Stimulated activated CD8-positive, alpha-beta memory T cell treated with anti-CD3 and anti-CD28 coated beads, Interleukin-7, amount 100 ng/mL, for 48 hours (primary cell): ENCODE results near the gene ASTL.
"Not testable (repeated sequence)": the region's sequence is repeated elsewhere in the genome, so short reads cannot be mapped to it uniquely, and the experiment has no call there.

Experiments
- DNase-seq, 2 donors: peaks; one replicate each; pipeline ENCODE4 v3.0.0-alpha.2; 2020; ENCODE audit warnings: low read depth in 1 of 2; ENCODE audit errors: extremely low read depth in 1 of 2

ASTL gene

DNA sequence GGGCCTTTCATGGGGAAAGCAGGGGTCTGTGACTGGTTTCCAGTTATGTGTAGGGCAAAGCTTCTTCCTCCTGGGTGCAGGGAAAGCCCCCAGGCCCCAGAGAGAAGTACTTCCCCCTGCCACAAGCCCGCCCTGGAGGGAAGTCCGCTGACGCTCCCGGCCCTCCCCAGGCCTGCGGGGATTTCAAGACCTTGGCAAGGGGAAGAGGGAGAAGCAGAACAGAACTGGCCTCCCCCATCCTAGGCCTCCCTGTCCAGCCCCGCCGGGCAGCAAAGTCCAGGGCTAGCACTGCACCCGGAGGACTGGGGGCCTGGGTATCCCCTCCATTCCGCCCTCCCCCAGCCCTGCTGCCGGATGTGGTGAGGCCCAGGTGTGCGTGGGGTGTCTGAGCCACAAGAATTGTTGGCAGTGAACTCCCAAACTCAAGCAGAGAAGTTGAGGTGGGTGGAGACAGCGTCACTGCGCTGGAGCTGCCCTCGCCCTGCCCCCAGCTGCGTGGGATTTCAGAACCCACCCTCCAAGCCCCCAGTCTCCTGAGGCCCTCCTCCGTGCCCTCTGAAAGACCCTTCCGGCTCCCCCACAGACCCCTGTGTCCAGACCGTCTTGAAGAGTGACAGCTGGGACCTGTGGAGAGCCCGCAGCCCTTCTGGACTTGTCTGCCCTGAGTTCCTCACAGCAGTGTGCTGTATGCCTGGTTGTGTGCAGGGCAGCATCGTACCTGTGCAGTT is 8.0 kb upstream of the ASTL start:
- DNase-seq: peak in 1 of 2 donors; percentile 91

GRCh38 chr2:96145848-96146152 is 7.5 kb upstream of the ASTL start:
- DNase-seq: no peak

DNA sequence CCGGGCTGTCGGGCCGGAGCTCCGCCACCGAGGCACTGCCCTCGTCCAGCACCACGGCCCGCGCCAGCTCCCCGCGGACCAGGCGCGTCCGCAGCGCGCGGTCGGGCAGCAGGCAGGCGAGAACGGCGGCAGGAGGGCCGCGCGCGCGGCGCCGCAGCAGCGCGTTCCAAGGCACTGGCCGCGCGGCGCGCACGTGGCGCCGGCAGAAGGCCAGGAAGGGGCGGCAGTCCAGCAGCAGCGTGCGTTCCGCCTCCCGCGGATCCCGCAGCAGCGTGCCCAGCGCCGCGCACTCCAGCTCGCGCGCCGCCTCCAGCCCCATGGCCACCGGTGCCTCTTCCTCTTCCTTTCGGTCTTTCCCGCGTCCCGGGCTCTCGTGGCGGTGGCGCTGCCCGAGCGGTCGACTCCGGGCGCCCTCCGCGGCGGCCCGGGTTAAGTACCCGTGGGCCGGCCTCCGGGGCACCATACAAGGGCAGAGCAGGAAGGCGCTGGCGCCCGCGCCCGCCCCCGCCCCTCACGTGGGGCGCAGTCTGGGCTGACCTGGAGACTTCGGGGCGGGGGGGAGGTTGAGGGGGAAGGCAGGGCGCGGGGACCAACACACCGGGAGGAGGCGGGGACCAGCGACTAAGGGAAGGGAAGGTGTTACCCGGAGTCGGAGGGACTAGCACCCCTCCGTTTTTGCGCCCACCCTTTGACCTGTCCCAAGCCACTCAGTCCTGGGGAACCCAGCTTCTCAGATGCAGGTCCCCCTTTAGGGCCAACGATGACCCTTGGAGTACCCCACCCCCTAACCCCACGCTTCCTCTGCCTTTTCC is 6.9 kb upstream of the ASTL start, which contains the start of gene DUSP2:
DUSP2 (minus strand) TSS at position 405 of the 812 bp plus-strand sequence; CDS start at position 319, 86 bp downstream.
- peak; percentile 90 to 93 for DNase-seq

GRCh38 chr2:96144481-96145035 is 6.3 kb upstream of the ASTL start:
- DNase-seq: no peak

DNA sequence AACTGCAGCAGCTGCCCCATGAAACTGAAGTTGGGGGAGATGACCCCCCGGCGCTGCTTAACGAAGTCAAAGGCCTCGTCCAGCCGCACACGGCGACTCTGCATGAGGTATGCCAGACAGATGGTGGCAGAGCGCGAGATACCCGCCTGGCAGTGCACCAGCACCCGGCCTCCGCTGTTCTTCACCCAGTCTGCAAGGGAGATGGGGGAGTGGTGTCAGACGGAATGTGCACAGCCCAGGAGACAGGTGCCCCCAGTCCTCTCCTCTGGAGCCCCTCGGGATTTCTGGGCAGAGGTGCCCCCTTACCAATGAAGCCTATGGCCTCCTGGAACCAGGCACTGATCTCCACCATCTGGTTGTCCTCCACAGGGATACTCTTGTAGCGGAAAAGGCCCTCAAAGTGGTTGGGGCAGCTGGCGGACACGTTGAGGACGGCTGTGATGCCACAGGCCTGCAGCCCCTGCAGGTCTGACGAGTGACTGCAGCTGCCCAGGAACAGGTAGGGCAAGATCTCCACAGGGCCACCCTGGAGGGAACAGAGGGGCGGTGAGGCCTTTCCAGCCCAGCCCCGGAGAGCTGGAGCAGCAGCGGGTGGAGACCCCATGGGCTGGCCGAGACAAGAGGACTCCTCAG is 5.7 kb upstream of the ASTL start:
- no peak for DNase-seq

DNA sequence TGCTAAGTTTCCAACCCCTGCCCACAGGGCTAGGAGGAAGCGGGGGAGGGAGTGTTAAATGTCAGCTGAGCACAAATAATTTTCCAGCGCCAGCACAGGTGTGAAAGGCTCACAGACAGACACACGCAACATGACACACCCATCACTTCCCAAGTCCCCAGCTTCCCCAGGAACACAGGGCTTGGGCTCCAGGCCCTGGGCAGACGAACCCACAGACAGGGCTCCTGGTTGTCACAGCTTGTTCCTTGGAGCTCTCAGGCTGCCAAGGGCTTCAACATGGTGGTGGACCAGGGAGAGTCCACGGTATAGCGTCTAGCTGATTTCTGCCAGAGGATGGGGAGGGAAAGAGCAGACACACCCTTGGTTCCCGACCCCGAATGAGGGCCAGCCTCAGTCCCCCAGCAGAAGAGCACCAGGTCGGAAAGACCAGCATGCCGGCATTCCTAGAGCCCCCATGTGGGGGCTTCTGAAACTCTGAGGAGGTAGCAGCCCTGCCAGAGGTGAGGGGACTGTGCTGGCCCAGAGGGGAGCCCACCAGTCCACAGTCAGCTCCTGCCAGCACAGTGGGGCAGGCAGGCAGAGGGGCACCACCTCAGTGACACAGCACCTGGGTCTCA is 5.0 kb upstream of the ASTL start:
- DNase-seq: no peak

GRCh38 chr2:96142217-96143113 is 4.2 kb upstream of the ASTL start:
- DNase-seq: peak in 1 of 2 donors; percentile 82

- DNase-seq: not testable (repeated sequence)
Observed at GRCh38 chr2:96141624-96141967, 3.3 kb upstream of the ASTL start.

DNA sequence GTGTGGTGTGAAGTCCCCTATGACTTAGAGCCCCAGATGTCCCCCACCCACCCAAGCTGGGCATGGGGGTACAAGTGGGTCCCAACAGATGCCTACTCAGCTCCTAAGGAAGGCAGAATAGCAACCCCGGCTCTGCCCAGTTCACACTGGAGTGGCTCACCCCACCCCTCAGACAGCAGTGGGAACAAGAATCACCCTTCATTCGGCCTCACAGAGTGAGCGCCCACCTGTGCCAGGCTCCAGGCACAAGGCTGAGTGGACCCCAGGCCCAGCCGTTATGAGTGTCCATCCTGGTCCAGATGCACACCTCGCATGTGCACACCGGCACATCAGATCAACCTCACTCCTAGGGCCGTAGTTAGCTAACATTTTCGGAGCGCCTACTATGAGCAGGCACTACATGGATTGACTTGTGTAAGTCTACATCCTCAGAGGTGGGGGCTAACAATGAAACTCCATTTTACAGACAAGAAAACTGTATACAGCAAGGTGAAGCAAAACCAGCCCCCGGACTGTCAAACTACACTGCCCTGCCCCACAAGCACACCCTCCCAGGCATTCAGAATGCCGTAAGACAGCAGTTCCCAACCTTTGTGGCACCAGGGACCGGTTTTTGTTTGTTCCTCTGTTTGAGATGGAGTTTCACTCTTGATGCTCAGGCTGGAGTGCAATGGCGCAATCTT is 2.8 kb upstream of the ASTL start:
- no peak for DNase-seq

- no peak for DNase-seq
Observed at GRCh38 chr2:96139181-96139758, 968 bp upstream of the ASTL start.

DNA sequence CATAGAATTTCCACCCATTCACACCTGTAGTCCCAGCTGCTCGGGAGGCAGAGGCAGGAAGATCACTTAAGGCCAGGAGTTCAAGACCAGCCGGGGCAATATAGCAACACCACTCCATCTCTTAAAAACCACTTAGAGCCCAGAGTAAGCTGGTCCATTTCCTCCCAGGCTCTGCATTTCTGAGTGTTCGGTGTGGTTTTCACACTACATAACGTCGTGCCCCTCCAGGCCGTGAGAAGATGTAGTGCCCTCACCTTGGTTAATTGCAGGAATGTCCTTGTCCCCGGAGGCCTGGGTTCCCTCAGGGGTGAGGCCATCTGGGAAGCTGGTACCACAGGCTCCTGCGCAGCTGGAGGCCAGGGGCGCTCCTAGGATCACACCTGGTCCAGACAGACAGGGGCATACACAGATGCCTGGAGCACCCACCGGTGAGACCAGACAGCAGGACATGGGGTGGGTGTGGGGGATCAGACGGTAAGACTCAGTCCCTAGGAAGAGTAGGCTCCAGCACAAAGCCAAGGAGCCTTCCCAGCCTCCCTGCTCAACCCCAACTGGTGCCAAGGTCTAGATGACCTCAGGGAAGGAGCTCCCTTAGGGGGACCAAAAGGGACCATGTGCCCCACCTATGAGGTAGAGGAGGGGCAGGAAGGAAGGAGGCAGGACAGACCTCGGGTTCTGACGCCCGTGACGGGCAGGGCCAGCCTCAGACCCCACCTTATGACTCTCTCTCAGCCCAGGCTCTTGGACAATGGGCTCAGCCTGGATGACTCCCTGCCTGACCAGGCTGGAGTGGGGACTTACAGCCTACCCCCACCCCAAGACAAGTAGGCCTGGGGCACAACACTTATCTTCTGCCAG is 752 bp downstream of the ASTL start:
- no peak for DNase-seq

GRCh38 chr2:96136129-96136720 is 2.1 kb downstream of the ASTL start:
- DNase-seq: no peak

GRCh38 chr2:96135621-96136020 is 2.7 kb downstream of the ASTL start:
- no peak for DNase-seq

GRCh38 chr2:96135171-96135570 is 3.1 kb downstream of the ASTL start:
- DNase-seq: no peak

DNA sequence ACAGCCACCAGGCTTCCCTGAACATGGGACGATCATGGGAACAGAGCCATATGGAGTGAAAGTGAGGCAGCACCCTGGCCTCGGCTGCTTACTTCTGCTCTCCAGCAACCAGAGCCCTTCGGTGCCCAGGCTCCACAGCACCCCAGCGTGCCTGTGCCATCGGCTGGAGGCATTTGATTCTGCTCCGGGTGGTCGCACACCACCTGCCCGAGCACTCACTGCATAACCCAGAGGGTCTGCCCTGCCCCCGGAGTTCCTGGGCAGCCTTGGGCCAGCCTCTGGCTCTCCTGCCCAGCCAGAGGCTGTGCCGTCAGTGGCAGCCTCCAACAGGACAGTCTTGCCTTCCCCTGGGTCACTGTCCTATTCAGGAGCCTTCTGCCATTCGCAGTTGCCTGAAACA is 3.9 kb downstream of the ASTL start:
- no peak for DNase-seq

DNA sequence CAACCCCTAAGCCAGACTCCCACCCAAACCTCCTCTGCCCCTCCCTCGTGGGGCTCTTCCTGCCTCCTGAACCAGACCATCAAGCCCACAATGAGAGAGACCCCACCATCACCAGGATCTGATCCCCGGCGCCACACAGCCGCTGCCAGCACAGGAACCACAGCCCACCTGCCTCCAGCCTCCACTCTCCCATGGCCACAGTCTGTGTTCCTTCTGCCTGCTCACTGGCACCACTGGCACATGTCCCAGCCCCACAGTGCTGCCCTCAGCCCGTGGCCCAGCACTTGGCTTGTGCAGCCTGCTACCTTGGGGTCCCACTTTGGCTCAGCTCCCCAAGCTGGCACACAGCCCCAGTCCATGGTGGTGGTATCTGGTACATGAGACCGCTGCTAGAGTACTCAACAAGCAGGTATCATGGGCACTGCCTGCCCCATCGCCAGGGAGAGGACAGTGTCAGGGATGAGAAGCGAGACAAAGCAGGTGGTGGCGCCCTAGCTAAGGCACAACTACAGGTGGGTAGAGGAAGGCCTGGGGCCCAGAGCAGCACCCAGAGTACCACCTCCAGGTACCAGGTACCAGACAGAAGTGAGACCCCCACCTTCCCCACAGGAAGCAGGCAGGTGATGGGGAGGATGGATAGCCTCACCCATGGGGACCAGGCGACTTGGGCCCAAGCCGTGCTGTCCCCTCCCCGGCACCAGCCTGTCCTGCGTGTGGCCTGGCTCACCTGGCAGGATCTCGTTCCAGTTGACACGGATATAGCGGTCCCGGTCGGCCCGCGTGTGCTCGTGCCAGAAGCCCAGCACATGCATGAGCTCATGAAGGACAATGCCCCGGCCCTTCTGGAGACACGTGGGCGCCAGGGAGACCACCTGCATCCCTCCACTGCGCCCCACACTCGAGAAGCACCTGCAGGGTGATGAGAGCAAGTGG is 6.2 kb downstream of the ASTL start:
- DNase-seq: no peak
